Mucosa of descending colon (tissue), 3 donors: Measurements from ENCODE around the gene AMT. TPM values are rescaled to one million over a fixed set of nuclear protein-coding genes. Genes with fewer than 3 reads are reported as not detected.
A peak's percentile ranks its signal among the peaks of the same experiment; 100 is the strongest.

Experiments
- ATAC-seq: fragments of 200-7000 bp; cut with Tn5 transposase; one replicate; pipeline ENCODE4 v1.9.1; 2020; ENCODE audit warnings: mild to moderate bottlenecking, moderate library complexity
- DNase-seq, 3 donors: peaks; one replicate each; pipeline ENCODE4 v3.0.0-alpha.2; 2020
- H3K36me3 ChIP-seq: fragments of 200-600 bp; one replicate; pipeline ENCODE4 v1.8.0; 2021; ENCODE audit warnings: low read depth, mild to moderate bottlenecking
- H3K4me1 ChIP-seq: fragments of 200-600 bp; one replicate; pipeline ENCODE4 v1.8.0; 2021; ENCODE audit warnings: low read depth, mild to moderate bottlenecking
- H3K4me3 ChIP-seq: fragments of 200-600 bp; one replicate; pipeline ENCODE4 v1.8.0; 2021; ENCODE audit warnings: mild to moderate bottlenecking
- H3K9me3 ChIP-seq: fragments of 200-600 bp; one replicate; pipeline ENCODE4 v1.8.0; 2021; ENCODE audit warnings: mild to moderate bottlenecking
- intact Hi-C, 2 donors: fragments of 100-400 bp; cut with DNase I in 1 of 2; cut with micrococcal nuclease in 1 of 2; formaldehyde crosslinking; loops; one replicate each; pipeline versions ENCODE4 v1.11.0 to v1.11.1; 2022; cut with DNase I, micrococcal nuclease
- total RNA-seq, 3 donors: library from RNA; stranded (reverse); fragmentation: NEBNext Ultra II Directional in 2 of 3; extraction: Animal tissue kit (Norgen Biotek cat#: 25700) in 2 of 3; gene quantifications; one replicate each; pipeline versions ENCODE4 v1.2.1 to v1.2.4, GENCODE V29; 2021 to 2023
- TF ChIP-seq, protein P1 (sequence below): fragments of 200-600 bp; IDR thresholded peaks from one replicate; pipeline ENCODE4 v1.8.0; 2022; ENCODE audit warnings: antibody characterized with exemption, mild to moderate bottlenecking
- donor health status: DM: no; HTN: no; CAD: no; lungs with moderate emphysema.
- donor health status: DM: no; HTN: no; CAD: no.
- donor health status: DM: no; HTN: yes; CAD: no.

The AMT gene
- total RNA-seq, 3 donors from 2014 or later, result 15.8 to 36.3 (median 22.9) TPM

DNA sequence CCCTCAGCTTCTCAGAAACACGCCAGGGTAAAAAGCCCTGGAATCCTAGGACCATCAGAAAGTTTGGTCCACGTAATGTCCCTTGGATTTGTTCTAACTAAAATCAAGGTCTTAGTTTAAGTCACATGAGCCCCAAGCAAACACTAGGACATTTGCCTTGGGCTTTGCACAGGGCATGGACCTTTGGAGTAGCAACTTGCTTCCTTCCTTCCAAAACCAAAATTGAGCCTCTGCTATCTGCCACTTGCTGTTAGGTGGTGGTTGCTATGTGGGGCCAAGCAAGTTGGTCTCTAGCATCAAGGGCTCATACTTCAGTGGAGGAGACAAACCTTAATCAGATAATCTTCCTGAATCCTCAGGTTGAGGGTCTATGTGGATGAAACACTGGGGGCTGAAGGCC lies 43.8 kb upstream of the AMT start:
- intact Hi-C loops, result no loop called here
- Histone ChIP-seq H3K9me3 (no peaks in the 10 kb centered on the region), H3K36me3 (peaks cover 3% of the 10 kb centered on the region), H3K4me1 (peaks cover 19% of the 10 kb centered on the region), H3K4me3 (no peak overlapping the region)
- no peak for DNase-seq
- ATAC-seq, result no peak
- TF ChIP-seq, protein P1, sequence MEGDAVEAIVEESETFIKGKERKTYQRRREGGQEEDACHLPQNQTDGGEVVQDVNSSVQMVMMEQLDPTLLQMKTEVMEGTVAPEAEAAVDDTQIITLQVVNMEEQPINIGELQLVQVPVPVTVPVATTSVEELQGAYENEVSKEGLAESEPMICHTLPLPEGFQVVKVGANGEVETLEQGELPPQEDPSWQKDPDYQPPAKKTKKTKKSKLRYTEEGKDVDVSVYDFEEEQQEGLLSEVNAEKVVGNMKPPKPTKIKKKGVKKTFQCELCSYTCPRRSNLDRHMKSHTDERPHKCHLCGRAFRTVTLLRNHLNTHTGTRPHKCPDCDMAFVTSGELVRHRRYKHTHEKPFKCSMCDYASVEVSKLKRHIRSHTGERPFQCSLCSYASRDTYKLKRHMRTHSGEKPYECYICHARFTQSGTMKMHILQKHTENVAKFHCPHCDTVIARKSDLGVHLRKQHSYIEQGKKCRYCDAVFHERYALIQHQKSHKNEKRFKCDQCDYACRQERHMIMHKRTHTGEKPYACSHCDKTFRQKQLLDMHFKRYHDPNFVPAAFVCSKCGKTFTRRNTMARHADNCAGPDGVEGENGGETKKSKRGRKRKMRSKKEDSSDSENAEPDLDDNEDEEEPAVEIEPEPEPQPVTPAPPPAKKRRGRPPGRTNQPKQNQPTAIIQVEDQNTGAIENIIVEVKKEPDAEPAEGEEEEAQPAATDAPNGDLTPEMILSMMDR, result no peak

DNA sequence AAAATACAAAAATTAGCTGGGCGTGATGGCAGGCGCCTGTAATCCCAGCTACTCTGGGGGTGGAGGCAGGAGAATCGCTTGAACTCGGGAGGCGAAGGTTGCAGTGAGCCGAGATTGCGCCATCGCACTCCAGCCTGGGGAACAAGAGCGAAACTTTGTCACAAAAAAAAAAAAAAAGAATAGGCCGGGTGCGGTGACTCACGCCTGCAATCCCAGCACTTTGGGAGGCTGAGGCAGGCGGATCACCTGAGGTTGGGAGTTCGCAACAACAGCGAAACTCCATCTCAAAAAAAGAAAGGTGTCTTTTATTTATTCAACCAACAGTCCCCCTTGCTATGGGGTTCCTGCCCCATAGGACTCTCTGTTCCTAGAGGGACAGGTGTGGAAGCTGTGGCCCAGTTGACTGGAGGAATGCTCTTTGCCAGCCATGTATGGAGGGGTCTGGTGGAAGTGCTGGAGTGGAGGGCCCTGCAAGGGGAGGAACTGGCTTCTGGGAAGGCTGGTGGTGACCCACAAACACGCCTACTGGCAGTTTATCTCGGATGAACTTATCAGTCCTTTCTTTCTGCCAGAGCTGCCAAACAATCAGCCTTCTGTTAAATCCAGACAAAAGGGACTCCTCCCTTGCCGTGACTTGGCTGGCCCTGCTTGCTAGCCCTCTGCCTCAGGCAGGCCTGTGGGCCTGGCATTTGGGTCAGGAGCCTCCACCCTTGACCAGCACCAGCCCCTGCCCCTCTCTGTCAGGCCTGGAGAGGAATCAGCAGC lies 43.2 kb upstream of the AMT start:
- intact Hi-C loops, result no loop called here
- DNase-seq (no peak), ATAC-seq (no peak)
- Histone ChIP-seq H3K36me3 (peaks cover 3% of the 10 kb centered on the region), H3K4me1 (peaks cover 18% of the 10 kb centered on the region), H3K9me3 (no peaks in the 10 kb centered on the region), H3K4me3 (no peak overlapping the region)
- TF ChIP-seq, protein P1, result no peak

DNA sequence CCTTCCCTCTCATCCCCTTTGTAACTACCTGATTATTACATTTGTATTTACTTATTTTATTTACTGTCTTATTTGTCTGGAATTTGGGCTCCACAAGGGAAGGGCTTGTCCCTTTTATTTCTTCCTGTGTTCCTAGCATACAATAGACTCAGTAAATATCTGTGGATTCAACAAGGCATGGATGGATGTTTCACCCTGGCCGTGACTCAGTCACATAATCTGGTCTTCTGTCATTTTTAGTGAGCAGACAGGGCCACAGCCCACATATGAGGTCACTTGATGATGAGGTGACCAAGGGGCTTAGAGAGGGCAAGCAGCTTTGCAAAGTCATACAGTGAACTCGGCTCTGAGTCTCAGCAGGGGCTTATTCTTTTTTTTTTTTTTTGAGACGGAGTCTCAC lies 39.9 kb upstream of the AMT start:
- peaks cover 10% of the 10 kb centered on the region for H3K4me1 ChIP-seq
- ATAC-seq, result peak; percentile 13
- H3K36me3 ChIP-seq, result no peaks in the 10 kb centered on the region
- no peak for DNase-seq
- H3K4me3 ChIP-seq, result no peak overlapping the region
- TF ChIP-seq, protein P1, result no peak
- H3K9me3 ChIP-seq, result no peaks in the 10 kb centered on the region
- intact Hi-C loops, result no loop called here

DNA sequence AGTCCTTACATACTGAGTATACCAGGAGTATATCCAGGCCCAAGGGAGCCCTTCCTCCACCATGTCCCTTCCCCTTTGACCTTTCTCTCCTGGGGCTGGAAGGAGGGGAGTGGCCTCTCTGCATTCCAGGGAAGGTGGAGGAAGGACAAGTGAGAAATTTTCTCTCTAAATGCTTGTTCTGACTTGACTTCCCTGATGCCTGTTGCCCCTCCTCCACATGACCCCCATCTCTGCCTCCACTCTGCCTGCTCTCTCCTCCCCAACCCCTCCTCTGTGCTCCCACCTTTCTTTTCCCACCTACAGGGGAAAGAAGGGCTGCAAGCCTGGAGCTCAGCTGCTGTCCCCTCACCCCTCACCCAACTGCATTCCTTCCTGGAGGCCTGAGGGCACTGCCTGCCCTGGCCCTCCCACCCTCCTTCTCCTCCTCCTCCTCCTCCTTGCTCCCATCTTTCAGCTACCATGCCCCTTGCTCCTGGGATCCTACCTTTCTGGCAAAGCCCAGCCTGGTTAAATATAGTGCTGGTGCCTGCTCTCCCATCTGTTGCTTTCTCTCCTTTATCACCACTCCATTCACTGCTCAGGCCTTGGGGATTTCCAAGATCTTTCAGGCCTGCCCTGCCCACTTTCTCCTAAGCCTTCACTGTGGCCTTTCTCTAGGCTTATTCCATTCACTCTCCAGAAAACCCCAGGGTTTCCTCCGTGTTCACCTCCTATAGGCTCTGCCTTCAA lies 39.3 kb upstream of the AMT start:
- H3K4me1 ChIP-seq, result peaks cover 10% of the 10 kb centered on the region
- H3K9me3 ChIP-seq, result no peaks in the 10 kb centered on the region
- no peak overlapping the region for H3K4me3 ChIP-seq
- intact Hi-C loops, result no loop called here
- DNase-seq (no peak), ATAC-seq (peak; percentile 64)
- no peaks in the 10 kb centered on the region for H3K36me3 ChIP-seq
- TF ChIP-seq, protein P1, result no peak

DNA sequence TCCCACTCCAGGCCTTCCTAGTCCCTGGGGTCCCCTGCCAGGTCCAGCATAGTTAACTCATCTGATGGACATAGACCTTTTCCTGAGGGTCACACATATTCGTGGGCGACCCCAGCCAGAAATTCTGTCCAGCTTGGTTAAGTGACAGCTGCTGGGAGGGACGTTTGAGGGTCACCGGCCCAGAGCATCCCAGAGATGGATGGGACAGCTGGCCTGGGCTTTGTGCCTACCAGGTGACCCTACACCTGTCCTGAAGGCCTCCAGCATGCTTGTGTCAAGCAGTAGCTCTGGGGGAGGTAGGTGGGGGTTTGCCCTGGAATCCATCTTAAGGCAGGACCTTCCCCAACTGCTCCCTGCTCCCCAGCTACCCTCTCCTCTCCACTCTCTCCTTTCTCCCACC lies 38.7 kb upstream of the AMT start:
- Histone ChIP-seq H3K9me3 (no peaks in the 10 kb centered on the region), H3K4me1 (peaks cover 10% of the 10 kb centered on the region), H3K36me3 (no peaks in the 10 kb centered on the region), H3K4me3 (no peak overlapping the region)
- TF ChIP-seq, protein P1, result no peak
- DNase-seq, result no peak
- no peak for ATAC-seq
- intact Hi-C loops, result no loop called here
